DND-41 (cell line): Measurements from ENCODE around the gene NBAS.

ENCODE experiments used
- CTCF ChIP-seq: IDR thresholded peaks from 2 replicates; pipeline ENCODE4 v1.5.1; 2012; ENCODE audit warnings: borderline replicate concordance, low read length, moderate library complexity, mild to moderate bottlenecking; ENCODE audit not compliant: poor library complexity, severe bottlenecking; ENCODE audit errors: extremely low read depth
- EZH2 ChIP-seq: IDR thresholded peaks from 3 replicates; pipeline ENCODE4 v1.6.1; 2012; ENCODE audit warnings: borderline replicate concordance, low read depth, mild to moderate bottlenecking, moderate library complexity, low read length, inconsistent platforms; ENCODE audit not compliant: severe bottlenecking

DNA sequence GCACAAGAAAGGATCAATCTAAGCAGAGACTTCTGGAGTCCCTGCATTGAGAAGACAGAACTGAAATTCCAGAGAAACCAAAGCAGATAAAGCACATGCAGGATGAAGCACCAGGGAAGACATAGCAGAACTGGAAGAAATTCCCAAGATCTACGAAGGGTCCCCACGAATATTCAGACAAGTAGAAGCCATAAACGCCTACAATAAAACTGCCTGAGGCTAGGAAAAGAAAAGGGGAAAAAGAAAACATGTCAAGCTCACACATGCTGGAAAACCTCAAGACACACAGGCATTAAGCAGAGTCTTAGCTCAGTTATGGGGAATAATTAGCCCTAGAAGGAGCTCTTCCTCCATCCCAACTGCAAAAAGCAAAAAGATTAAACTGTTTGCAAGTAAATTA is 171.2 kb downstream of the NBAS start:
- TF ChIP-seq CTCF (no peak), EZH2 (no peak)
